HTERT RPE-1 (cell line): ENCODE data around the gene SCYL1.

Experiments used
- in situ Hi-C: fragments of 300-500 bp; cut with MboI; formaldehyde crosslinking; loops from 4 replicates; pipeline ENCODE4 v1.14.3; 2020; ENCODE audit warnings: low sequenced_read_pairs

SCYL1 gene

GRCh38 chr11:65532388-65533064 lies 7.6 kb downstream of the SCYL1 start:
- in situ Hi-C loops: no loop called here

DNA sequence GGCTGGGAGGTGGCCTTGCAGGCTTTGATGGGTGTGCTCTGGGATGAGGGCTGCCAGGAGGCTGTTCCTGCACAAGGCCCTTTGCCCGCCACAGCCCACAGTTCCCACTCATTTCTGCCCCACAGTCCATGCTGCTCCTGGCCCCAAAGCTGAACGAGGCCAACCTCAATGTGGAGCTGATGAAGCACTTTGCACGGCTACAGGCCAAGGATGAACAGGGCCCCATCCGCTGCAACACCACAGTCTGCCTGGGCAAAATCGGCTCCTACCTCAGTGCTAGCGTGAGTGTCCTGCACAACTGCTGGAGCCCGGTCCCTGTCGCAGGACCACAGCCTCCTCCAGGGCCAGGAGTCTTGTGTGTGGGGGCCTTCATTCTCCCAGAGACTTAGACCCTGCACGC lies 10.2 kb downstream of the SCYL1 start:
- in situ Hi-C loops: no loop called here

DNA sequence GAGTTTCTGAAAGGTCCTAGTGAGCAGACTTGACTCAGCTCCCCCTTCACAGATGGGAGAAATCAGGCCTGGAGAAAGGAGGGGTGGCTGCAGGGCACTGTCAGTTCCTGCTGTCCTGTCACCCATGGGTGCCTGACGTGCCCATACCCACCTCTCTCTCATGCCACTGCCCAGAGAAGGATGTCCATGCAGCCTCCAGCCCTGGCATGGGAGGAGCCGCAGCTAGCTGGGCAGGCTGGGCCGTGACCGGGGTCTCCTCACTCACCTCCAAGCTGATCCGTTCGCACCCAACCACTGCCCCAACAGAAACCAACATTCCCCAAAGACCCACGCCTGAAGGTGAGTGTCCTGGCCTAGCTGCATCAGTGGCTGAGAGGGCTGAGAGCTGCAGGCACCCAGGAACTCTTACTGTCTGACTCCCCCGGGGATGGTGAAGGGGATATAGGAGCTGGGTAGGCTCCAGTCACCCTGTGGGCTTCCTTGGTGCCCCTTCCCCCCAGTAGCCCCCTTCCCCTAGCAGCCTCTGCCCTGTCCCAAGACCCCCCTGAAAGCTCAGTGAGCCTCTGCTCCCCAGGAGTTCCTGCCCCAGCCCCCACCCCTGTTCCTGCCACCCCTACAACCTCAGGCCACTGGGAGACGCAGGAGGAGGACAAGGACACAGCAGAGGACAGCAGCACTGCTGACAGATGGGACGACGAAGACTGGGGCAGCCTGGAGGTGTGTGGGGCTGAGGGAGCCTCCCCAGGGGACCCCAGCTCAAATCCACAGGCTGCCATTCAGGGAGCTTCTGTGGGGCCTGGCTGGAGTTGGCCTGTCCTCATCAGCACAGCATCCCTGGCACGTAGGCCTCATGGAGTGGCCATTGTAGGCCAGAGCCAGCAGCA lies 11.8 kb downstream of the SCYL1 start:
- in situ Hi-C loops: no loop called here

GRCh38 chr11:65537296-65537597 lies 12.4 kb downstream of the SCYL1 start:
- in situ Hi-C loops: no loop called here

DNA sequence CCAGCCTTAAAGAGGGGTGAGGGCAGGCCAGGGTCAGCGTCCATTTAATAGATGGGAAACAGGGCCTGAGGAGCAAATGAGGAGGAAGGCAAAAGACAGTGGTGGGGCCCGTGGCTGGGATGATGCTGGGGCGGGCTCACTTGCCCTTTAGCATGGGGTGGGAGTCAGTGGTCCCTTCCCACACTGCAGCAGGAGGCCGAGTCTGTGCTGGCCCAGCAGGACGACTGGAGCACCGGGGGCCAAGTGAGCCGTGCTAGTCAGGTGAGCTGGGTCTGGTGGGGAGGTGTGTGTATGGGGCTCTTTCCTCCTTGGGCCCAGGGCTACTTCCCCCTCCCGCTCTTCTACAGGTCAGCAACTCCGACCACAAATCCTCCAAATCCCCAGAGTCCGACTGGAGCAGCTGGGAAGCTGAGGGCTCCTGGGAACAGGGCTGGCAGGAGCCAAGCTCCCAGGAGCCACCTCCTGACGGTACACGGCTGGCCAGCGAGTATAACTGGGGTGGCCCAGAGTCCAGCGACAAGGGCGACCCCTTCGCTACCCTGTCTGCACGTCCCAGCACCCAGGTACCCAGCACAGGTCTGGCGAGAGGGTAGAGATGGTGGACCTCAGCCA lies 12.8 kb downstream of the SCYL1 start:
- in situ Hi-C loops: no loop called here

DNA sequence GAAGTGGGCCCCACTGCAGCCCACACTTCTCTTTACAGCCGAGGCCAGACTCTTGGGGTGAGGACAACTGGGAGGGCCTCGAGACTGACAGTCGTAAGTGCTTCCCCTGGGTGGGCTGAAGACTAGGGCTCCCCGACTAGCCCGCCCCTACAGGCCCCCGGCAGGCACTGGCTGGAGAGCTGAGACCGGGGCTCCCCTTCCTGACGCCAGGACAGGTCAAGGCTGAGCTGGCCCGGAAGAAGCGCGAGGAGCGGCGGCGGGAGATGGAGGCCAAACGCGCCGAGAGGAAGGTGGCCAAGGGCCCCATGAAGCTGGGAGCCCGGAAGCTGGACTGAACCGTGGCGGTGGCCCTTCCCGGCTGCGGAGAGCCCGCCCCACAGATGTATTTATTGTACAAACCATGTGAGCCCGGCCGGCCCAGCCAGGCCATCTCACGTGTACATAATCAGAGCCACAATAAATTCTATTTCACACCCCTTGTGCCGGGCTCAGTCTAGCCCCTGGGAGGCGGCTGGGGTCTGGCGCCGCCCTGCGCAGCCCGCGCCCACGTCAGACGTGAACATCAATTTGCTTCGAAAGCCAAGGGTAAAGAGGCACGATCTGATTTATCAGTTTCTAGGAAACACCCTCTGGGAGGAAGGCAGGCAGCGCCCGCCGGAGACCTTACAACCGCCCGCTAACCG lies 13.5 kb downstream of the SCYL1 start:
- in situ Hi-C loops: no loop called here

DNA sequence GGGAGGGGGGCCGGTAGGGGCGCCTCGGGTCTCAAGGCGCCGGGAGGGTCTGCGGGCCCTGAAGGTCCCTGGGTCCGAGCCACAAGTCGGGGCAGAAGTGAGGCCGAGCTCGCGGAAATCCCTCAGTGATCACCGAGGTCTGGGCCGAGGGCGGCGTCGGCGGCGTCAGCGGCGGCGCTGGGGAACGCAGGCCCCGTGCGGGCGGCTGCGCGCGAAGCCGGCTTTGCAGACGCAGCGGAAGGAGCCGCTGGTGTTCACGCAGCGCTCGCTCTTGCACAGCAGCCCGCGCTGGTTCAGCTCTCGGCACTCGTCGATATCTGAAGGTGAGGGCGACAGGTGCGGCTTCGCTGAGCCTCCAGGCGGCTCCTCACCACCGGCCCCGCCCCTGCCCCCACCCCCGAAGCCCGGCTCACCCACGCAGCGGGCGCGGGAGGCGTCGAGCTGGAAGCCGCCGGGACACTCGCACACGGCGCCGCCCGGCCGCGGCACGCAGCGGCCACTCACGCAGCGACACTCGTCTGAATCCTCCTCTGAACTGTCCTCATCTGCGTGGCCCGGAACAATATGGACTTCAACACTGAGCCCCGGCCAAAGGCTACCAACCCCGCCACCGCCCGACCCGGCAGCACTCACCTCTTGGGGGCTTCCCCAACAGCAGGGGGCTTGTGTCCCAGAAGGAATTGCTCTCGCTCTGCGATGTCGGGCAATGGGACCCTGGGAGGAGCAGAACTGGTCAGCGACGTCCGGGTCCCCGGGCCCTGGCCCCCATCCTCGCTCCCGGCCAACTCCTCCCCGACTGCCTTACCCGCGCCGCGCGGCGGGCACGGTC lies 14.2 kb downstream of the SCYL1 start:
- in situ Hi-C loops: no loop called here

DNA sequence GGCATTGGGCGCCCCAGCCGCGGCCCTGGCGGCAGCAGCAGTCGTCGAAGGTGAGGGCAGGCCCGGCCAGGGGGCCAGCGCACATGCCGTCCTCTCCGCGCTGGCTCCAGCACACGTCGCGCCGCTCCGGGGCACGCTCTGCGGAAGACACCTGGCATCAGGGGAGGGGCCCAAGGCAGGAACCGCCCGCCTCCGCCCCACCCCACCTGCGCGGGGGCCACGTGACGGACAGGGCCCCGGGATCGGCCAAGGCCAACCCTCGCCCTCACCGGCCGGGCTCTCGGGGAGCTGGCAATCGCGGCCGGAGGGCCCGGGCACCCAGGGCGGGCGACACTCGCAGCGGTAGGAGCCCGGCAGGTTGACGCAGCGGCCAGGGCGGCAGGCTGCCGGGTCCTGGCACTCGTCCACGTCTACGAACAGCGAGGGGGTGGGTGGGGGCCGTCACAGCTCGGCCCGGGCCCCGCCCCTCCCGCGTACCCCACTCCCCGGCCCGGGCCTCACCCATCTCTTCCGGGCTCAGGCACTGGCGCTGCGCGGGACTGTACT lies 14.9 kb downstream of the SCYL1 start:
- in situ Hi-C loops: no loop called here

DNA sequence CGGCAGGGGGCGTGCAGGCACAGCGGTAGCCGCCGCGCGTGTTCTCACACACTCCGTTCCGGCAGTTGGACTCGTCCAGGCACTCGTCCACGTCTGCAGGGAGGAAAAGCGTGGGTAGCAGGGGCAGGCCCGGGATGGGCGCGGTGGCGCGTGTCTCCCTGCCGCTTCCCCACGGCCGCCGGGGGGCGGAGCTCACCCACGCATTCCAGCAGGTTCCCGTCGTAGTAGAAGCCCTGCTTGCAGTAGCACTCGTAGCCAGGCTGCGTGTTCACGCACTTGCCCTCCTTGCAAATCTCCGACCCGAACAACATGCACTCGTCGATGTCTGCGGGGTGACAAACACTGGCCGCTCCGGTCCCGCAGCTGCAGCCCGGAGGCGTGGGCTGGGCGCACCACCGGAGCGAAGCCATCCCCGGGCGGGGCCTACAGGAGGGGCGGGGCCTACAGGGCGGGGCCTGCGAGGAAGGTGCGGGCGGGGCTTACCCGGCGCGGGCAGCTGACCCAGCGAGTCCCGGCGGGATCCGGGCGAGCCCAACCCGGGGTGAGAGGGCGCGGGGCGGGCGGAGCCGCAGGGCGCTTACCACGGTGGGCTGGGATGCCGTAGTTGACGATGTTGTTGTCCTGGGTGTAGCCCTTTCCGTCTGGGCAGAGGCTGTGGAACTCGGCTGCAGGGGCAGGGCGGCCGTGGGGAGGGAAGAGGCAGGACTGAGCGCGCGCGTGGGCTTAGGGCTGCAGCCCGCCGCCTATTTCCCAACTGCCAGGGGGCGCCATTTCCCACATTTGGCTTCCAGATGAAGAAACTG lies 15.6 kb downstream of the SCYL1 start:
- in situ Hi-C loops: no loop called here

- in situ Hi-C loops: no loop called here
Observed at GRCh38 chr11:65541093-65541982, 16.5 kb downstream of the SCYL1 start.

- in situ Hi-C loops: no loop called here
Observed at GRCh38 chr11:65542738-65543390, 18.0 kb downstream of the SCYL1 start.

- in situ Hi-C loops: no loop called here
Observed at GRCh38 chr11:65545853-65546216, 21.0 kb downstream of the SCYL1 start.

GRCh38 chr11:65546217-65546958 lies 21.5 kb downstream of the SCYL1 start:
- in situ Hi-C loops: no loop called here

DNA sequence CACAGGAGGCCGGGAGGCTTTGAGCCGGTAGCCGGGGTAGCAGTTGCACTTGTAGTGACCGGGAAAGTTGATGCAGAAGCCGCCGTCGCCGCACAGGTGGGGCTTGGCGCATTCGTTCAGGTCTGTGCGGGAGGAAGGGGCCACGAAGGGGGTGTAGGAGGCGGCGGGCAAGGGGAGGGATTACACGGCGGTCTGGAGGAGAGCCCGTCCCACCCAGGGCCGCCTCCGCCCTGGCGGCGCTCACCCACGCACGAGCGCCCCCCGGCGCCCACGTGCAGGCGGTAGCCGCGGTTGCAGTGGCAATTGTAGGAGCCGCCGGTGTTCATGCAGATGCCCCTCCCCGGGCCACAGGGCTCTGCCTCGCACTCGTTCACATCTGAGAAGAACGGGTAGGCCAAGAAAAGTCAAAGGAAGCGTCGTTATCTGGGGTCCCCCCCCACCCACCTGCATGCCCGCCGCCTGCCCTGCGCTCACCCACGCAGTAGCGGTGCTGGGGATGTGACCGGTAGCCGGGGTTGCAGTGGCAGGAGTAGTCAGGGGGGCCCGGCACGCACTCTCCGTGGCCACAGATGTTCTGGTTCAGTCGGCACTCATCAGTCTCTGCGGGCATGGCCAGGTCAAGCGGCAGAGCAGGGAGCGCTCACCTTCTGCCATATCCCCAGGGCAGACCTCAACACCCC lies 22.7 kb downstream of the SCYL1 start:
- in situ Hi-C loops: no loop called here

GRCh38 chr11:65548395-65548794 lies 23.5 kb downstream of the SCYL1 start:
- in situ Hi-C loops: no loop called here

GRCh38 chr11:65549096-65549495 lies 24.2 kb downstream of the SCYL1 start:
- in situ Hi-C loops: no loop called here
